GM10248 (cell line): ENCODE results near the gene SLITRK6.
A peak's percentile ranks its signal among the peaks of the same experiment; 100 is the strongest.

Experiments
- CTCF ChIA-PET: fragments of 300-600 bp; sonication (Branson Sonifier 250); formaldehyde crosslinking; extraction: SDS; loops from one replicate; lab custom pipeline; 2021; ENCODE audit warnings: antibody characterized with exemption; lab: Yijun Ruan, JAX
- POLR2A ChIA-PET: fragments of 350-650 bp; sonication (Branson Sonifier 250); formaldehyde crosslinking; extraction: SDS; loops from one replicate; lab custom pipeline; 2020; ENCODE audit warnings: antibody characterized with exemption; lab: Yijun Ruan, JAX
- DNase-seq: peaks from one replicate; pipeline ENCODE4 v3.0.0; 2012; ENCODE audit errors: extremely low spot score
- CTCF ChIP-seq: IDR thresholded peaks from 2 replicates; pipeline ENCODE4 v1.5.1; 2012; ENCODE audit warnings: mild to moderate bottlenecking, low read depth; ENCODE audit errors: extremely low read depth, missing control alignments, control extremely low read depth

SLITRK6 gene

GRCh38 chr13:85823832-85824231 is 24.6 kb upstream of the SLITRK6 start:
- ChIA-PET CTCF (no interaction called here), POLR2A (no interaction called here)
- TF ChIP-seq CTCF = no peak
- no peak for DNase-seq

GRCh38 chr13:85819513-85819912 is 20.3 kb upstream of the SLITRK6 start:
- POLR2A ChIA-PET = no interaction called here
- DNase-seq = no peak
- TF ChIP-seq CTCF = no peak
- CTCF ChIA-PET = interaction anchor here (2.0 kb wide), 1 partner anchor 8 kb away, joined by 5 read pairs; no protein-coding TSS in a partner anchor

DNA sequence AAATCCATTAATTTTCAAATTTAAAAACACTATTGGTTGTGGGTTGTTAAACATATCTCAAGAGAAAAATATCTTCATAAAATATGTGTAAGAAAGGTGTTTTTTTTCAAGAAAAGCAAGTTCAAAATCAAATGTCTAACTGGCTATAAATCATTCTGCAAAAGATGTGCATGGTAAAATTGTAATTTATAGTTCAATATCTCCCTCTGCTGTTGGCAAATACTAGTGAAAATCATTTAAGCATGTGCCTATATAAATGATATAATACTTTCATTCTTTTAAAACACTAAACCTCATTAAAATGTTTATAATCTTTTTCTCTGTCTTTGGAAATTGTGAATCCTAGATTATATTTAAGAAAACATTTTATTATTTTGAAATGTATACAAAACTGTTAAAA is 17.2 kb upstream of the SLITRK6 start:
- CTCF ChIA-PET = no interaction called here
- TF ChIP-seq CTCF = no peak
- POLR2A ChIA-PET = no interaction called here
- DNase-seq = no peak

DNA sequence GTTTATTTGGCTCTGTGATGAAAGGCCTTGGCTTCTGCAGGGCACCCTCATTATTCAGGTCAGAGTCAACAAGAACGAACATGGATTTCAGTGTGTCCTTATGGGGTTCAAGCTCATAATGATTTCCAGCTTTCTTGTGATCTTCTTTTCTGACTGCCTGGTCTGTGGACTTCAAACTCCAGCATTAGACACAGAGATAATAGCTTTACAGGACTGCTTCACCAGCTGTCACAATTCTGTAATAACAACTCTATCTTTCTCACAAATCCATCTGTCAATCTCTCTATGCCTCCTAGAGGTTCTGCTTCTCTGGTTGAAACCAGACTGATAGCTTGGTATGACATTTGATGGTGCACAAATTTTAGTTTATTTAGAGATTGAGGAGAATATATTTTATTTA is 13.1 kb upstream of the SLITRK6 start:
- no peak for TF ChIP-seq CTCF
- ChIA-PET CTCF (interaction anchor here (1.2 to 1.6 kb wide), 3 partner anchors 13 to 916 kb away, joined by 3 to 4 read pairs (median 4); partner anchors contain the start of gene SLITRK6), POLR2A (no interaction called here)
- no peak for DNase-seq

- TF ChIP-seq CTCF = no peak
- POLR2A ChIA-PET = no interaction called here
- no peak for DNase-seq
- CTCF ChIA-PET = interaction anchor here (1.2 to 1.4 kb wide), 2 partner anchors 10 to 917 kb away, joined by 3 to 8 read pairs; partner anchors contain the start of gene SLITRK6
Measured at GRCh38 chr13:85808811-85809210, 9.6 kb upstream of the SLITRK6 start.

- CTCF ChIA-PET = interaction anchor here (1.4 to 1.5 kb wide), 2 partner anchors 21 to 910 kb away, joined by 3 read pairs; no protein-coding TSS in a partner anchor
- peak; percentile 6 for DNase-seq
- POLR2A ChIA-PET = no interaction called here
- peak; percentile 40 for TF ChIP-seq CTCF
Measured at GRCh38 chr13:85806553-85807175, 7.4 kb upstream of the SLITRK6 start.

- no peak for DNase-seq
- CTCF ChIA-PET = interaction anchor here (1.1 to 2.7 kb wide), 6 partner anchors 10 to 902 kb away, joined by 3 to 8 read pairs (median 4); no protein-coding TSS in a partner anchor
- TF ChIP-seq CTCF = no peak
- POLR2A ChIA-PET = no interaction called here
Measured at GRCh38 chr13:85798556-85798955, 663 bp downstream of the SLITRK6 start.
